ENCODE results near the gene CDY2A.
"Not testable (repeated sequence)": the region's sequence is repeated elsewhere in the genome, so short reads cannot be mapped to it uniquely, and the experiment has no call there.

Gene CDY2A, protein sequence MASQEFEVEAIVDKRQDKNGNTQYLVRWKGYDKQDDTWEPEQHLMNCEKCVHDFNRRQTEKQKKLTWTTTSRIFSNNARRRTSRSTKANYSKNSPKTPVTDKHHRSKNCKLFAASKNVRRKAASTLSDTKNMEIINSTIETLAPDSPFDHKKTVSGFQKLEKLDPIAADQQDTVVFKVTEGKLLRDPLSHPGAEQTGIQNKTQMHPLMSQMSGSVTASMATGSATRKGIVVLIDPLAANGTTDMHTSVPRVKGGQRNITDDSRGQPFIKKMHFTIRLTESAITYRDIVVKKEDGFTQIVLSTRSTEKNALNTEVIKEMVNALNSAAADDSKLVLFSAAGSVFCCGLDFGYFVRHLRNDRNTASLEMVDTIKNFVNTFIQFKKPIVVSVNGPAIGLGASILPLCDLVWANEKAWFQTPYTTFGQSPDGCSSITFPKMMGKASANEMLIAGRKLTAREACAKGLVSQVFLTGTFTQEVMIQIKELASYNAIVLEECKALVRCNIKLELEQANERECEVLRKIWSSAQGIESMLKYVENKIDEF

GRCh38 chrY:18025487-18025886 is at the start of gene CDY2A:
TSS of gene CDY2A (plus strand) at chrY:18025787. CDS start at chrY:18026115, 328 bp downstream.
- not testable (repeated sequence) for DNase-seq

DNA sequence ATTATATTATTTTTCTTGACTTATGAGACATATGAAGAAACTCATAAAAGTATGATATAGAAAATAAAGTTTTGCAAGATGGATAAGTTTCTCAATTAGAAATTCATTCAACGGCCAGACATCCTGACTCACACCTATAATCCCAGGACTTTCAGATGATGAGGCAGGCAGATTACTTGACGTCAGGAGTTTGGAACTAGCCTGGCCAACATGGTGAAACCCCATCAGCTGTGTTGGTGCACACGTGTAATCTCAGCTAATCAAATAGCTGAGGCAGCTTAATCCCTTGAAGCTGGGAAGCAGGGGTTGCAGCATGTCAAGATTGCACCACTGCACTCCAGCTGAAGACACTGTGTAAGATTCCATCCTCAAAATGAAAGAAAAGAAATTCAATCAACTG is 28.0 kb upstream of the CDY2A start:
- not testable (repeated sequence) for DNase-seq

DNA sequence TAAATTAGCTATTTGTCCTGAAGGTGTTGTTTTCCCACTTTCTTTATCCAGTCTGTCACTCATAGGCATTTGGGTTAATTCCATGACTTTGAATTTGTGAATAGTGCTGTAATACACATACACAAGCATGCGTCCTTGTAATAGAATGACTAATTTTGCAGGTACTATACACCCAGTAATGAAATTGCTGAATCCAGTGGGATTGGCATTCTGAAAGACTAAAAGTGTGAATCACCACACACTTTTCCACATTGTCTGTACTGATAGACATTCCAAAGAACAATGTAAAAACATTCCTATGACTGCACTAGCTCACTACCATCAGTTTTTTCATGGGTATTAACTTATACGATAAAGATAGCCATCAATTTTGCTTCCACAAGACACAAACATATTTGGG is 27.3 kb upstream of the CDY2A start:
- not testable (repeated sequence) for DNase-seq

DNA sequence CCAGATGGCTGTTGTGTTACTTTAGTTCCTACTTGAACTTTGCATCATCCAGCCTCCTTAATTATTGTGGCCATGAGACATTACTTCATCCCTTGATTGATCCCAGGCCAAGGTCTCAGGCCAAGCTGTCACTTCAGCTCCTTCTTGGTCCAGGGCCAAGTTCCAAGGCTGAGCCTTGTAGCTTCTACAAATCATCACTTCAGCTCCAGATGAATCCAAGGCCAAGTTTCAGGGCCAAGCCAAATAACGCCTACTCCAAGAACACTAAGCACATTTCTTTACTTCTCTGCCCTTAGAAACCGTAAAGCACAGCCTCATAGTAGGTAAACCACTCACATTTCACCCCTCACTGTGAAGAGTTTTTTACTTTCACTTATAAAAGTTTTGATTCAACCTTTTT is 1.7 kb upstream of the CDY2A start:
- not testable (repeated sequence) for DNase-seq

- DNase-seq, result not testable (repeated sequence)
These were observed 3.3 kb downstream of the CDY2A start for GRCh38 chrY:18028845-18029244.

DNA sequence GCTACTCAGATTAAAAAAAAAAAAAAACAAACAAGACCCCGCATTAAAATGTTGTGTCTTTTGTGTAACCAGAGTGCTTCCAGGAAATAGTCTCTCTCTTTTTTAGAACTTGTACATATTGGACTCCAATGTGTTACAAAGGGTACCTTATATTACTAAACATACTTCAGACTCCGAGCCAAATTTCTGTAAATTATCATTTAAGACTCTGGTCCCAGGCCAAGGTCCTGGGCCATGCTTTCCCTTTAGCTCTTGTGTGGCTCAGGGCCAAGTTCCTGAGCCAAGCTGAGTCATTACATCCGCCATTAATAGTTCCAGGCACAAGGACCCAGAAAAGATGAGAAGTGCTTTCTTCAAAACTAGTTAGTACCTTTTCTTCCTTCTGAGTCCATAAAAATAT is 4.6 kb downstream of the CDY2A start:
- DNase-seq, result not testable (repeated sequence)

DNA sequence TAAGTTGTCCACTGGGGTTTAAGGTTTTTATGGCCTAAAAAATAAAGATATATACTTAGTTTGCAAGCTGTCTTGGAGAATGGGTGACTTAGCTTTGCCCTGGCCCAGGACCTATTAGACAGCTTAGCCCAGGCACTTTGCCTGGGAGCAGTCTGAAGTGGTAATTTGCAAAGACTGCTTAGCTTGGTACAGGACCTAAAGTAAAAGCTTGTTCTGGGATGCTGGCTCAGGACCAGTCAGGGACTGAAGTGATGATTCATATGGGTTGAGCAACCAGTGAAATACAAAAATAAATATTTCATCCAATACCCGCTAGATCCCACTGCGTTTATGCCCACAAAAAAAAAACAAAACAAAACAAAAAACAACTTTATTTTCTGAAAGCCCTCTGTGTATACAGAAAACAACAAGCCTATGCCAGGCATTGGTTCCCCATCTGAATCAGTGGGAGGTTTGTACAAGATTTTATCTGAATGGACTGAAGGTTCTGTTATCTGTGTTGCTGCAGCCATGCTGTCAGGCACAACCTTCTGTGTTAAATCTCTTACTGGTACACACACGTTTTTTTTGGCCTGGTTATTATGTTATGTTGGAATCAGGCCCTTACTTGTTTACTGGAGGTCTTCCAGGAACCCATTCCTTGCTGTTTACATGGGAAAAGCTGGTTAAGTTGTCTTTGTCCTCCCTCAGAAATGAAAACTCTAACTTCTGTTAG is 8.7 kb downstream of the CDY2A start:
- not testable (repeated sequence) for DNase-seq

GRCh38 chrY:18034864-18035263 is 9.3 kb downstream of the CDY2A start:
- DNase-seq, result not testable (repeated sequence)

DNA sequence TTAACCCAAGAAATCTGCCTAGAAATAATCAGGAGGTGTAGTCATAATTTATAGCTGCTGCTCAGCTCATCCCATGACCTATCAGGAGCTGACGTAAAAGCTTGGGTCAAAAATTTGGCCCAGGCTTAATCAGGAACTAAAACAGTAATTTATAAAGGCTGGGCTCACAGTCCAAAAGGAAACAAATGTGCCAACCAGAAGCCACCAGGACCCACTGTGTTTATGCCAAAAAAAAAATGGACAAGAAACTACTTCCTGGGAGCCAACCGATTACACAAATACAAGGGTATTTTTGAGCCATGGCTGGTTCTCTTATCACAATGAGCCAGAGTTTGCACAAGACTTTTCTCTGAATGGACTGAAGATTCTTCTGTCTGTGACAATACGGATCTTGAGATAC is 19.4 kb downstream of the CDY2A start:
- DNase-seq, result not testable (repeated sequence)

DNA sequence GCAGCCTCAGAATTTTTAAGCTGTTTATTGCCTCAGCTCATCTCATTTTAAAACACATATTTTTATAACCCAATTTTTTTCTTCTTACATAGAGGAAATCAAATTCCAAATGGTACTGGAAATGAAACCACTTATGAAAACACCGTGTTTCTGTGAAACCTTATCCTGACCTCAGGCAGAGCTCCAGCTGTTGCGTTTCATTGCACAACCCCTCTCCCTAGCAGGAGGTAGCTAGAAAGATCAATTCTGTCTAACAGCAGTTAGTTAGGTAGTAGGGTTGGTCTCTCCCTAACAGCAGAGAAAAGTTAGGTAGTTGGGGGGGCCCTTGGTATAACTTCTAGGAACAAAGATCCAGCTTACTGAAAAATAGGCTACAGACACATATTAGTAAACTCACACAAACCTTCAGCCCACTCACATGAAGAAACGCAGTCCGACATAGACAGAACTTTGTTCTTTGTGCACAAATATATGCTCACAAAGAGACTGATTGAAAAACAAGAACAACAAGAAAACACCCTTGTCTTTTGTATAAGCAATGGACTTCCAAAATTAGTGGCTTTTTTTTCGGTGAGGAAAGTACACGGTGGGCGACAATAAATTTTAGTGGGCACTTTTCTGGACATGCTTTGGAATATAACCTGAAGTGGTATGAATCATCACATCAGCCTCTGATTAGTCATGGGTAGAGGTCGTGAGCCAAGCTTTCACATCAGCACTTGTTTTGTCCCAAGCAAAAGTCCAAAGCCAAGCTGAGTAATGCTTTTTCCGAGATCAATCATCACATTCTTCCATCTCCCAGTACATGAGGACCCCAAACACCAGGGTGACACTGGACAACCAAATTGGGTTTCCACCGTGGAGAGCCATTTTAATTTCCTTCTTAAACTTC is 22.8 kb downstream of the CDY2A start:
- DNase-seq, result not testable (repeated sequence)

DNA sequence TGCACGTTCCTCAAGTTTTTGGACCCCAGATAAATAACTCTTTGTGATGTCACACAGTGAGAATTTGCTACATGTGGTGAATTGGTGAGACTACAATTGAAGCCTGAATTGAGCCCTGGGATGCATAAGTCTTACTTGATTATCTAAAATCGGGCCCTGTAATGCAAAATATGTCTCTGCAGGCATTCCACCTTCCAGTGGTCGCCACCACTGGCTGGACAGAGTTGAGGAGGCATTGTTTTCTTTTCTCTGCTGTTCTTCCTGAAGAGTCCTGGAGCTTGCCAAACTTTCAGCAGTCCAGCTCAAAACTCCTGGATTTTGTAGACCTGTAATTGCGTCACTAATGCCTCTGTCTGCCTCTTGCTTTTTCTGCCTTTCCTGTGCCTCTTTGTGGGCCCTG is 23.5 kb downstream of the CDY2A start:
- DNase-seq, result not testable (repeated sequence)

- not testable (repeated sequence) for DNase-seq
These were observed 30.9 kb downstream of the CDY2A start for GRCh38 chrY:18056473-18056872.

DNA sequence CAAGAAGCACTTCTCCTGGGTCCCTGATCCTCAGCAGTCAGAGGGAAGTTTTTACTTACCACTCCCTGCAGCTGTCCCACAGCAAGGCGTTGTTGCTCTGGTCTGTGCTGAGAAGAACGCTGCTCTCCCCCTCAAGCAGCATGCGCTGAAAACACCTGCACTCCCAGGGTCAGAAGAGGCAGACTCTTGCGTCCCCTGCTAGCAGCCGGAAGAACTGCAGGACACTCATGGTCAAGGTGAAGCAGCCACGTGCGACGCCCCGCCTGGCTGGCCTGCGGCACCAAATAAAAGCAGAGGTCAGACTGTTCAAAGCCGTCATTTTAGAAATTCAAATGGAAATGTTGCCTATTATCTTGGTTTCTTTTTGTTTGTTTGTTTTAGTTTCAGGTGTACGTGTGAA is 47.9 kb downstream of the CDY2A start:
- not testable (repeated sequence) for DNase-seq
